ENCODE measurements around the gene LGALS3BP. TPM values are rescaled to one million over a fixed set of nuclear protein-coding genes. Genes with fewer than 3 reads are reported as not detected.
A peak's percentile ranks its signal among the peaks of the same experiment; 100 is the strongest.

Gene LGALS3BP
- total RNA-seq, 1 donor from 2014 or later: 338 TPM

DNA sequence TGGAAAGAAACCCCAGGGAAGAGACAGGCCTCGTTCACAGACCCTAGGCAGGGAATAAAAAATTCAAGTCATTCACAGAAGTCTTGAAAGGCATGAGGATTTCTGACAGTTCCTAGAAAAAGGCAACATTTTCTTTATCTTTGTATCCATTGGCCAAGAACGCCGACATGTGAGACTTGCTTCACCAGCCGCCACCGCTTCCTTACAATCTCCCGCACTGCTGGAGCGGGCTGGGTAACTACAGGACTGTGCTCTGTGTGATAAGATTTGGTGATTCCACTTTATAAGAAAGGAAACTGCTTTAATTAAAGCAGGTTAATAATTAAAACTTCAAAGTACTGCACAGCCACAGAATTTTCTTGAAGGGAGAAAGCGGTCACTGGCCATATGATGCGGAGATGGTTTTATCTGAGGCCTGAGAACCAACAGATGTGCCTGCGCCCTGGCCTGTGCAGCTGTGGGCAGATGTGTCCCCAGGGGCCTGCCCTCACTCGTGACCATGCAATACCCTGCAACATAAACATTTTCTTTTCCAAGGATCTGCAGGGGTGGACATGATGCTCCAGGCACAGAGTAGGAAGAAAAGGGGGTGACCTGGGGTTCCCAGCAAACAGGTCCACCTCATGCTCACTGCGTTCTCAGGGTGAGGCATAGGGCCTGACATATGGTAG, 13.0 kb upstream of the LGALS3BP start:
- DNase-seq (ENCODE audit: low read depth): no peak
- H3K4me3 ChIP-seq (ENCODE audit: low read depth, low read length): no peak overlapping the region
- TF ChIP-seq, protein P1, sequence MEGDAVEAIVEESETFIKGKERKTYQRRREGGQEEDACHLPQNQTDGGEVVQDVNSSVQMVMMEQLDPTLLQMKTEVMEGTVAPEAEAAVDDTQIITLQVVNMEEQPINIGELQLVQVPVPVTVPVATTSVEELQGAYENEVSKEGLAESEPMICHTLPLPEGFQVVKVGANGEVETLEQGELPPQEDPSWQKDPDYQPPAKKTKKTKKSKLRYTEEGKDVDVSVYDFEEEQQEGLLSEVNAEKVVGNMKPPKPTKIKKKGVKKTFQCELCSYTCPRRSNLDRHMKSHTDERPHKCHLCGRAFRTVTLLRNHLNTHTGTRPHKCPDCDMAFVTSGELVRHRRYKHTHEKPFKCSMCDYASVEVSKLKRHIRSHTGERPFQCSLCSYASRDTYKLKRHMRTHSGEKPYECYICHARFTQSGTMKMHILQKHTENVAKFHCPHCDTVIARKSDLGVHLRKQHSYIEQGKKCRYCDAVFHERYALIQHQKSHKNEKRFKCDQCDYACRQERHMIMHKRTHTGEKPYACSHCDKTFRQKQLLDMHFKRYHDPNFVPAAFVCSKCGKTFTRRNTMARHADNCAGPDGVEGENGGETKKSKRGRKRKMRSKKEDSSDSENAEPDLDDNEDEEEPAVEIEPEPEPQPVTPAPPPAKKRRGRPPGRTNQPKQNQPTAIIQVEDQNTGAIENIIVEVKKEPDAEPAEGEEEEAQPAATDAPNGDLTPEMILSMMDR (conservative IDR thresholded peaks at IDR 0.05; ENCODE audit: low read depth, low read length): no peak

DNA sequence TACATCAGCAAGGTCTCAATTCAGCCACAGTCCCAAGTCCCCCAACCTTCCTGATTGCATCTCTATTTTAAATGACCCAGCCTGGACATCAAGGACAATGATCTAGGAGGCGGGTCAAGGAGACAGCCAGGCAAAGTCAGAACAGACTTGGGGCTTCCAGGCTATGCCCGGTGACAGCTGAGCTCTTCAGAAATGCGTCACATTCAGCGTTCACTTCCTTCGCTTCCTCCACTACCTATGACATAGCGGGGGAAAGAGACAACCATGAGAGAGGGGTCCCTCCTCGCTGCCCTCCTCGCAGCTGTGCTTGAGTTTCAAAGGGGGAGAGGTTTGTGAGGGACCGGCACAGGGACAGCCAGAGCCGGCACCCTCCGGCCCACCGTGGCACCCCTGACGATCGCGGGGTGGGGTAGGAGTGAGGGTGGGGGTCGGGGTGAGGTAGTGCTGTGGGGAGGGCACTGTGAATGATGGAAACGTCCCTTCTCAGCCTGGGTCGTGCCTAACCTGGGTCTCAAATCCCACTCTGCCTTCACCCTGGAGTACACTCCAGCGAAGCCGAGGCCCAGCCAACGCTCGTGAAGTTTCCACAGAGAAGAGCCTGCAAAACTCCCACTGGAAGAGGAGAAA, 12.3 kb upstream of the LGALS3BP start:
- no peak for DNase-seq (ENCODE audit: low read depth)
- TF ChIP-seq, protein P1 (conservative IDR thresholded peaks at IDR 0.05; ENCODE audit: low read depth, low read length): no peak
- no peak overlapping the region for H3K4me3 ChIP-seq (ENCODE audit: low read depth, low read length)

DNA sequence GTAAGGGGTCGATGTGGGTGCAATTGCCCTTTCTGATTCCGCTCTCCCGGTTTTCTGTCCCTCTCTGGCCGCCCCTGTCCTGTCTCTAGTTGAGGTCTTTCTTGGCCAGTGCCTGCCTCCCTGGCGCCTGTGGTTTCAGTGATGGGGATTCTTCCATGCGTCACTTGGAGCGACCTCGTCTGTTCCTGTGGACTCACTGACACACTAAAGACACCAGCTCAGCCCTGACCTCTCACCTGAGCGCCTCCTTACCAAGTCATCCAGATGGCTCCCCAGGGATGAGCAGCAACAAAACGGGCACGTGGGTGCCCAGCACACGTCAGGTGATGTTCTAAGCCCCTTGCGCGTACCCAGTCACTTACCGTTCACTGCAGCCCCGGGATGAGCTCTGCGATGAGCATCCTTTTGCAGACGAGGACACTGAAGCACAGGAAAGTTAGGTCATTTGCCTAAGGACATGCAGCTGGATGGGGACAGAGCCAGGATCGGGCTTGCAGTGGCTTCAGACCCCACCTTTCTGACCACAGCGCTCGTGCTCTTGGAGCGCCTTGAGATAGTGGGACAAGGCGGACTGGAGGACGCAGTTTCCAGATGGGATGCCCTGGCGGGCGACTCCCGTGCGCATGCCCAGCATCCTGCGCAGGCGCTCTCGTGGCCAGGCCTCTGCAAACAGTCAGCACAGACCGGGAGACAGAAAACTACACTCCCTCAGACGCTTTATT, 11.5 kb upstream of the LGALS3BP start:
- no peak overlapping the region for H3K4me3 ChIP-seq (ENCODE audit: low read depth, low read length)
- no peak for DNase-seq (ENCODE audit: low read depth)
- TF ChIP-seq, protein P1 (conservative IDR thresholded peaks at IDR 0.05; ENCODE audit: low read depth, low read length): no peak

DNA sequence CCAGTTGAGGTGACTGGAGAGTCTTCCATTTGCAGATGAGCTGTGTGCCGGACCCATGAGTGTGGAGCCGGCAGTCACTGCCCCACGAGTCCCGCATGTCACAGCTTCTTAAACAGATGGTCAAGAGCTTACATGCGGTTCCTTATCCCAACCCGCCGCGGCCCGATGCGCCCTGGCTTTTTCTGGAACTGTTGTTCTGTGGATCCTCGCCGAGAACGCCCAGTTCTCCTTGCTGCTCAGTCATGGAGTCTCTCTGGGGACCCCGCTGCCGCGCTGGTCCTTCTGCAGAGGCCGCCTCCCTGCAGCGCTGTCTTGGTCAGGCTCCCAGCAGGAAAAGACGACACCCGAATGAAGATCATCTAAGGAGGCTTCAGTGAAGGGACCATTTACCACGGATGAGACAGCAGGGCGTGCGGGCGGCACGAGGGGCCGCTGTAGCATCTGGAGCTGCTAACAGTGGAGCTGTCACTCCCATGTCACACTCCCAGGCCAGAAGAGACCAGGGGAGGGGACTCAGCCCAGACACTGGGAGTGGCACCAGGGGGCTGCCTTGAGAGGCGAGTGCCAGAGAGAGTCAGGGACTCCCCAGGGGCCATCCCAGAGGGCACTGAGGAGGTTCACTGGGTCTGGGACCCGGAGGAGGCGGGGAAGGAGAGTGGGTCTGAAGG, 10.8 kb upstream of the LGALS3BP start:
- no peak overlapping the region for H3K4me3 ChIP-seq (ENCODE audit: low read depth, low read length)
- TF ChIP-seq, protein P1 (conservative IDR thresholded peaks at IDR 0.05; ENCODE audit: low read depth, low read length): no peak
- no peak for DNase-seq (ENCODE audit: low read depth)

DNA sequence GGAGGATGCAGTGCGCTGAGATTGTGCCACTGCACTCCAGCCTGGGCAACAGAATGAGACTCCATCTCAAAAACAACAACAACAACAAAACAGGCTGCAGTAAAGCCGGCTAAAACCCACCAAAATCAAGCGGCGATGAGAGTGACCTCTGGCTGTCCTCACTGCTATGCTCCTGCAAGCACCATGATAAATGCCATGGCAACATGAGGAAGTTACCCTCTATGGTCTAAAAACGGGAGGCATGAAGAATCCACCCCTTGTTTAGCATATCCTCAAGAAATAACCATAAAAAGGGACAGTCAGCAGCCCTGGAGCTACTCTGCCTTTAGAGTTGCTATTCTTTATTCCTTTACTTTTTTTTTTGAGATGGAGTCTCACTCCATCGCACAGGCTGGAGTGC, 8.4 kb upstream of the LGALS3BP start:
- TF ChIP-seq, protein P1 (conservative IDR thresholded peaks at IDR 0.05; ENCODE audit: low read depth, low read length): no peak
- H3K4me3 ChIP-seq (ENCODE audit: low read depth, low read length): no peak overlapping the region
- DNase-seq (ENCODE audit: low read depth): no peak

DNA sequence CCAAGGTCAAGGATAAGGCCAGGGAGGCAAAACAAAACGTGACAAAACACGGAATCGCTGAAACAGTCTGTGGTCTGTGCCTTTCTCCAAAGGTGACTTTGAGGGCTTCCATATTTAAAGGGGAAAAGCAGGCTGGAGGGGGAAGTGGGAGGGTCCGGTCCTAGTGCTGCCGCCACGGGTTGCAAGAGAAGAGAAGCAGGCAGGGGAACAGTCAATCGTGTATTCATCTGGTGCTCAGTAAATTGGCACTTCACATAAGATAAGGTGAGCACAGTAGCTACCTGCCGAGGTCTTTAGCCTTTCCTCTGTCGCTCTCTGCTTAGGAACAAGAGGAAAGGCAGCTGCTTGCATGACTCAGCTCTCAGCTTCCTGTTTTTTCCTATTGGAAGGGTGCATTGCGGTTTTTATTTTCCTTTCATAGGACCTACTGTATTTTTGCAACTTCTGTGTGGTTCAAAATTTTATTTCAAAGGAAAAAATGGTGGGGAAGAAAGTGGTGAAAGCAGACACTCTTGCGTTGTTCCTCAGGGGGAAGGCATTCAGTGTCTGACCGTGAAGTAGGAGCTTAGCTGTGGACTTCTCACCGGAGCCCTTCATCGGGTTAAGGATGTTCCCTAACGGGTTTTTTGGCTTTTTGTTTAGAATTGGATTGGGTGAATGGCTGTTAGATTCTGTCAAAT, 7.1 kb upstream of the LGALS3BP start:
- H3K4me3 ChIP-seq (ENCODE audit: low read depth, low read length): peak overlapping the region; percentile 26

More for the DNA sequence above, 7.1 kb upstream of the LGALS3BP start:
- TF ChIP-seq, protein P1 (conservative IDR thresholded peaks at IDR 0.05; ENCODE audit: low read depth, low read length): no peak
- no peak for DNase-seq (ENCODE audit: low read depth)
